ENCODE data around the gene PRSS27. TPM values are rescaled to one million over a fixed set of nuclear protein-coding genes. Genes with fewer than 3 reads are reported as not detected.

Gene PRSS27
- total RNA-seq, 4 donors from 2014 or later, result 1.3 to 5.0 (median 2.0) TPM

GRCh38 chr16:2738615-2739014 lies 18.6 kb upstream of the PRSS27 start:
- no peak overlapping the region for H3K4me3 ChIP-seq (ENCODE audit: low read depth, poor library complexity, severe bottlenecking)
- intact Hi-C loops (cut with DNase I; ENCODE audit: low total_unique reads), result no loop called here
- TF ChIP-seq, protein P1, sequence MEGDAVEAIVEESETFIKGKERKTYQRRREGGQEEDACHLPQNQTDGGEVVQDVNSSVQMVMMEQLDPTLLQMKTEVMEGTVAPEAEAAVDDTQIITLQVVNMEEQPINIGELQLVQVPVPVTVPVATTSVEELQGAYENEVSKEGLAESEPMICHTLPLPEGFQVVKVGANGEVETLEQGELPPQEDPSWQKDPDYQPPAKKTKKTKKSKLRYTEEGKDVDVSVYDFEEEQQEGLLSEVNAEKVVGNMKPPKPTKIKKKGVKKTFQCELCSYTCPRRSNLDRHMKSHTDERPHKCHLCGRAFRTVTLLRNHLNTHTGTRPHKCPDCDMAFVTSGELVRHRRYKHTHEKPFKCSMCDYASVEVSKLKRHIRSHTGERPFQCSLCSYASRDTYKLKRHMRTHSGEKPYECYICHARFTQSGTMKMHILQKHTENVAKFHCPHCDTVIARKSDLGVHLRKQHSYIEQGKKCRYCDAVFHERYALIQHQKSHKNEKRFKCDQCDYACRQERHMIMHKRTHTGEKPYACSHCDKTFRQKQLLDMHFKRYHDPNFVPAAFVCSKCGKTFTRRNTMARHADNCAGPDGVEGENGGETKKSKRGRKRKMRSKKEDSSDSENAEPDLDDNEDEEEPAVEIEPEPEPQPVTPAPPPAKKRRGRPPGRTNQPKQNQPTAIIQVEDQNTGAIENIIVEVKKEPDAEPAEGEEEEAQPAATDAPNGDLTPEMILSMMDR (IDR thresholded peaks at IDR 0.05), result no peak
- no peak for TF ChIP-seq POLR2A (IDR thresholded peaks at IDR 0.05)
- DNase-seq (ENCODE audit: low spot score in 2 of 2), result no peak
- 71% methylated on average over 4 of the region's 5 CpGs; no CpG with 5 or more reads in 1 of the 2 donors for WGBS, 2 donors

DNA sequence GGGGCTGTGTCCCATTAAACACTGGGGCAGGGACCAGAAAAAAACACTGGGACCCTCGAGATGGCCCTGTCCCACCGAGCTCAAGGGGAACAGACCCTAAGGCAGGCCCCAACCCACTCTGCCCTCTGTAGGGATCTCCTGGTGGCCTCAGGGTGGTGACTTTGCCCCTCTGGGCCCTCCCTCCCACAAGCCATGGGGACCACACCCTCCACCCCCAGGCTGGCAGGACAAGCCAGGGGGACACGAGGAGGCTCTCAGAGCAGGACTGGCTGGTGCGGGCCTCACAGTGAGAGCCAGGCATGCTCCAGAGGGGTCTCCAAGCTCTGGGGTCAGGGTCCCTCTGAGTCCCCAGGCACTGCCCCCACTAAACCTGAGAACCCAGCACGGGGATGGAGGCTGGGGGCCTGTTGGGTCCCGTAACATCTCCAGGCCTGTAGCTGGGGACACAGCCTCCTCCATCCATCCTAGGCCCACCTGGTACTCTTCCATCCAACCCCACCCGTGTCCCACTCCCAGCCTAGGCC lies 17.9 kb upstream of the PRSS27 start:
- intact Hi-C loops (cut with DNase I; ENCODE audit: low total_unique reads), result no loop called here
- WGBS, 2 donors, result 70 to 91% methylated on average over 4 to 7 of the region's 7 CpGs
- no peak for TF ChIP-seq POLR2A (IDR thresholded peaks at IDR 0.05)

GRCh38 chr16:2737238-2737605 lies 17.2 kb upstream of the PRSS27 start:
- DNase-seq (ENCODE audit: low spot score in 2 of 2), result no peak
- intact Hi-C loops (cut with DNase I; ENCODE audit: low total_unique reads), result no loop called here
- no peak overlapping the region for H3K4me3 ChIP-seq (ENCODE audit: low read depth, poor library complexity, severe bottlenecking)
- 82 to 92% methylated on average over 5 of the region's 5 CpGs for WGBS, 2 donors
- TF ChIP-seq, protein P1 (IDR thresholded peaks at IDR 0.05), result no peak
- no peak for TF ChIP-seq POLR2A (IDR thresholded peaks at IDR 0.05)

More for the DNA sequence above, 17.9 kb upstream of the PRSS27 start:
- DNase-seq (ENCODE audit: low spot score in 2 of 2), result no peak
- no peak overlapping the region for H3K4me3 ChIP-seq (ENCODE audit: low read depth, poor library complexity, severe bottlenecking)

- TF ChIP-seq, protein P1 (IDR thresholded peaks at IDR 0.05), result no peak
- TF ChIP-seq POLR2A (IDR thresholded peaks at IDR 0.05), result no peak
- 93 to 94% methylated on average over 11 of the region's 11 CpGs for WGBS, 2 donors
- DNase-seq (ENCODE audit: low spot score in 2 of 2), result peak in 1 of 2 donors; percentile 79
- intact Hi-C loops (cut with DNase I; ENCODE audit: low total_unique reads), result no loop called here
- H3K4me3 ChIP-seq (ENCODE audit: low read depth, poor library complexity, severe bottlenecking), result no peak overlapping the region
Measured at GRCh38 chr16:2736476-2737237, 16.6 kb upstream of the PRSS27 start.

DNA sequence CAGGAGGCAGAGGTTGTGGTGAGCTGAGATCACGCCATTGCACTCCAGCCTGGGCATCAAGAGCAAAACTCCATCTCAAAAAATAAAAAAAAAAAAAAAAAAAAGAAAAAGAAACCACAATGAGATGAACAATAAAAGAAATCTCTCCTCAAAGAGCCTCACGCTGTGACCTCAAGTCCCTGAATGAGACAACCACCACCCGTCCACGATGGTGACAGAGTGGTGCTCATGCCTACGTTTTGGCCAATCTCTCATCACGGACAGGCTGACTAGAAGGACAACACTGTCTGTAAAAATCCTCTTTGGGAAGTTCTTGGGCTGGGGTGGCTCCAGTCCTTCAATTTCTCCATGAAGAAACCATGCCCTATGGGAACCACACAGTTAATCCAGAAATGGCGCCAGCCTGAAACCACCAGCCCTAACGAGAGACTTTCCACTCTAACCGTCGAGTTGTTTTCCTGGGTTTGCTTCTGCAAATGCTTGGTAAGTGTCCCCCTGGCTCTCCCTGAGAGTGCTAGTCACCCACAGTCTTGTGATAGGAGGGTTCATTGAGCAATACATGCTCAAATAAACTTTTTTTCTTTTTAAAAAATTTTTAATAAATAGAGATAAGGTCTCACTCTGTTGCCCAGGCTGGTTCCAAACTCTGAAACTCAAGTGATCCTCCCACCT lies 15.0 kb upstream of the PRSS27 start:
- 73 to 77% methylated on average over 10 of the region's 10 CpGs for WGBS, 2 donors
- DNase-seq (ENCODE audit: low spot score in 2 of 2), result no peak
- intact Hi-C loops (cut with DNase I; ENCODE audit: low total_unique reads), result no loop called here
- no peak overlapping the region for H3K4me3 ChIP-seq (ENCODE audit: low read depth, poor library complexity, severe bottlenecking)
- TF ChIP-seq POLR2A (IDR thresholded peaks at IDR 0.05), result no peak
- TF ChIP-seq, protein P1 (IDR thresholded peaks at IDR 0.05), result no peak

GRCh38 chr16:2728034-2728433 lies 8.0 kb upstream of the PRSS27 start:
- 81 to 86% methylated on average over 7 of the region's 7 CpGs for WGBS, 2 donors
- DNase-seq (ENCODE audit: low spot score in 2 of 2), result no peak
- H3K4me3 ChIP-seq (ENCODE audit: low read depth, poor library complexity, severe bottlenecking), result no peak overlapping the region
- TF ChIP-seq, protein P1 (IDR thresholded peaks at IDR 0.05), result no peak
- TF ChIP-seq POLR2A (IDR thresholded peaks at IDR 0.05), result no peak
- intact Hi-C loops (cut with DNase I; ENCODE audit: low total_unique reads), result no loop called here

All from lower leg skin (tissue), 4 donors.